RWPE2 (cell line): ENCODE measurements around the gene PHLDB3.
A peak's percentile ranks its signal among the peaks of the same experiment; 100 is the strongest.

Source experiments
- ATAC-seq: fragments of 200-7000 bp; cut with Tn5 transposase; 3 replicates; pipeline ENCODE4 v1.9.1; 2021; ENCODE audit warnings: low read depth
- DNase-seq: peaks from one replicate; pipeline ENCODE4 v3.0.0-alpha.2; 2020; ENCODE audit warnings: low spot score
- H3K27ac ChIP-seq: fragments of 450-650 bp; 2 replicates; pipeline ENCODE4 v1.5.1; 2017; ENCODE audit warnings: mild to moderate bottlenecking; ENCODE audit not compliant: poor library complexity, severe bottlenecking
- H3K27me3 ChIP-seq: fragments of 250-450 bp; sonication (Bioruptor Pico); 2 replicates; pipeline ENCODE4 v1.5.1; 2021; ENCODE audit warnings: mild to moderate bottlenecking, moderate library complexity; ENCODE audit not compliant: insufficient read depth, poor library complexity, severe bottlenecking
- H3K36me3 ChIP-seq: fragments of 250-450 bp; sonication (Bioruptor Pico); 2 replicates; pipeline ENCODE4 v1.5.1; 2020; ENCODE audit warnings: low read depth, mild to moderate bottlenecking, moderate library complexity
- H3K4me1 ChIP-seq: fragments of 250-450 bp; sonication (Bioruptor Pico); 2 replicates; pipeline ENCODE4 v1.5.1; 2021; ENCODE audit warnings: mild to moderate bottlenecking, moderate library complexity; ENCODE audit not compliant: insufficient read depth, poor library complexity, severe bottlenecking
- H3K4me3 ChIP-seq: fragments of 250-450 bp; sonication (Bioruptor Pico); 2 replicates; pipeline ENCODE4 v1.5.1; 2021; ENCODE audit warnings: mild to moderate bottlenecking, moderate library complexity; ENCODE audit not compliant: severe bottlenecking
- H3K9me3 ChIP-seq: fragments of 250-450 bp; sonication (Bioruptor Pico); 2 replicates; pipeline ENCODE4 v1.5.1; 2021; ENCODE audit warnings: mild to moderate bottlenecking, moderate library complexity; ENCODE audit not compliant: severe bottlenecking
- TF ChIP-seq, protein P1 (sequence below): fragments of 450-650 bp; IDR thresholded peaks from one replicate; pipeline ENCODE4 v1.5.1; 2017; ENCODE audit warnings: mild to moderate bottlenecking, moderate library complexity; ENCODE audit not compliant: poor library complexity, severe bottlenecking

PHLDB3 gene

DNA sequence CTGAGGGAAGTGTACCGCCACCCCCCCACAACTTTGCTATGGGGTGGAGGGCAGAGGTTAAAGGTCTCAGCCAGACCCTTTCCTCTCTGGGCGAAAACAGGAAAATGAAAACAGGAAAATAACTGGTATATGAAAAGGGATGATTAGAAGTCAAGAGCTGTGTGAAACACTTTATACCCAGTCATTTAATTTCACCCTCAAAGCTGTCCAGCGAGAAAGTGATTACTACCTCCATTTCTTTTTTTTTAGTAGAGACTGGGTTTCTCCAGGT, 575 bp upstream of the PHLDB3 start:
- H3K27me3 ChIP-seq, result no peaks in the 10 kb centered on the region
- H3K4me3 ChIP-seq, result no peak overlapping the region
- ATAC-seq (no peak), DNase-seq (no peak)
- TF ChIP-seq, protein P1, sequence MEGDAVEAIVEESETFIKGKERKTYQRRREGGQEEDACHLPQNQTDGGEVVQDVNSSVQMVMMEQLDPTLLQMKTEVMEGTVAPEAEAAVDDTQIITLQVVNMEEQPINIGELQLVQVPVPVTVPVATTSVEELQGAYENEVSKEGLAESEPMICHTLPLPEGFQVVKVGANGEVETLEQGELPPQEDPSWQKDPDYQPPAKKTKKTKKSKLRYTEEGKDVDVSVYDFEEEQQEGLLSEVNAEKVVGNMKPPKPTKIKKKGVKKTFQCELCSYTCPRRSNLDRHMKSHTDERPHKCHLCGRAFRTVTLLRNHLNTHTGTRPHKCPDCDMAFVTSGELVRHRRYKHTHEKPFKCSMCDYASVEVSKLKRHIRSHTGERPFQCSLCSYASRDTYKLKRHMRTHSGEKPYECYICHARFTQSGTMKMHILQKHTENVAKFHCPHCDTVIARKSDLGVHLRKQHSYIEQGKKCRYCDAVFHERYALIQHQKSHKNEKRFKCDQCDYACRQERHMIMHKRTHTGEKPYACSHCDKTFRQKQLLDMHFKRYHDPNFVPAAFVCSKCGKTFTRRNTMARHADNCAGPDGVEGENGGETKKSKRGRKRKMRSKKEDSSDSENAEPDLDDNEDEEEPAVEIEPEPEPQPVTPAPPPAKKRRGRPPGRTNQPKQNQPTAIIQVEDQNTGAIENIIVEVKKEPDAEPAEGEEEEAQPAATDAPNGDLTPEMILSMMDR, result no peak
- peak overlapping the region; percentile 32 for H3K27ac ChIP-seq
- peaks cover 28% of the 10 kb centered on the region for H3K36me3 ChIP-seq
- no peaks in the 10 kb centered on the region for H3K9me3 ChIP-seq
- H3K4me1 ChIP-seq, result no peaks in the 10 kb centered on the region

DNA sequence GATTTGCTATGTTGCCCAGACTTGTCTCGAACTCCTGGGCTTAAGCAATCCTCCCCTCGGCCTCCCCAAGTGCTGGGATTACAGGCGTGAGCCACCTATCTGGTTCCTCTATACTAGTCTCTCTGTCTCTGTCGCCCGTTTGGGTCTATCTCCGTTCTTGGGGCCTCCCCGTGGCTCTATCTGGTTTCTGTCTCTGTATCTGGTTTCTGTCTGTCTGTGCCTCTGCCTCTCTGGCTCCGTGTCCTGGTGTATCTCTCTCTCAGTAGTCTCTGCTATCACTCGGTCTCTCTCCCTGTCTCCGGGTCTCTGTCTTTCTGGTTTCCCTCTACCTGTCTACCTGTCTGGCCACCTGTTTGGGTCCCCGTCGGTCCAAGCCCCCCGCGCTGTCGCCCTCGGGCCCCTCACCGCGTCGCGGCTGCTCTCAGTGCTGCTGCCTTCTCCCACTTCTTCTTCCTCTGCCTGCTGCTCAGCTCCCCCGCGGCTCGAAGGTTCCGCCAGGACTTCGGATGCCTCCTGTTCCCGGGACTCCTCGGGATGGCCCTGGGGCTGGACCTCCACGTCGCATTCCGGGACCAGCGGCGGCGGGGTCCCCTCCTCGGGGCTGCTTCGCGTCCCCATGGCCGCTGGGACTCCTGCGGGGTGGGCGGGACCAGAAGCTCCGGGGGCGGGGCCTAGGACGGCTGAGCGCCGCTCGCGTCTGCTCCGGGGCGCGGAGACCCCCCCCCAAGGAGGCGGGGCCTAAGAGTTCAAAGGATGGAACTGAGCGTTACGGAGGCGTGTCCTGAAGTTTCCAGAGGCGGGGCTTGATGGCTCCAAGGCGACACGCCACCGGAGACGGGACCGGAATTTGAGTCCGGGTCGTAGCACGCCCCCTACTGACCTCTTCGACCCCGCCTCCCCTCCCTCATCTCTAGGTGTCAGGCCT, 783 bp downstream of the PHLDB3 start:
- peak; percentile 92 for DNase-seq
- Histone ChIP-seq H3K4me1 (no peaks in the 10 kb centered on the region), H3K27me3 (no peaks in the 10 kb centered on the region), H3K27ac (peak overlapping the region; percentile 32), H3K36me3 (peaks cover 17% of the 10 kb centered on the region), H3K9me3 (no peaks in the 10 kb centered on the region), H3K4me3 (peak overlapping the region; percentile 65)
- TF ChIP-seq, protein P1, result peak; percentile 25
- ATAC-seq, result peak; percentile 86

DNA sequence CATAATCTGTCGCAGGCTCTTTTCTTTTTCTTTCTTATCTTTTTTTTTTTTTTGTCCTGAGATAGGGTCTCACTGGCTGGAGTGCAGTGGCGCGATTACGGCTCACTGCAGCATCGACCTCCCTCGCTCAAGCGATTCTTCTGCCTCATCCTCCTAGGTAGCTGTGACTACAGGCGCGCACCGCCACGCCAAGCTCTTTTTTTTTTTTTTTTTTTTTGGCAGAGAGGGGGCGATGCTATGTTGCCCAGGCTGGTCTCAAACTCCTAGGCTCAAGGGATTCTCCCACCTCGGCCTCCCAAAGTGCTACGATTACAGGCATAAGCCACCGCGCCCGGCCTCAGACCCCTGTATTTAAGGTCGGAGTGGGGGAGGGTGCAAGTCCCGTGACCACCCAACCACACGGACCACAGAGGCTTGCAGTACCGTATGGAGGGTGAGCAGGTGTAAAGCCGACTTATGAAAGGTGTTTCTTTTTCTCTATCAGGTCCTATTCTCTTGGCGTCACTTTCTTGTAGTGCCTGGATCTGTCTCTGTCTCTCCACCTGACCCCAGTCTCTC, 2.0 kb downstream of the PHLDB3 start:
- Histone ChIP-seq H3K27me3 (no peaks in the 10 kb centered on the region), H3K4me1 (no peaks in the 10 kb centered on the region), H3K4me3 (no peak overlapping the region), H3K27ac (no peak overlapping the region), H3K9me3 (no peaks in the 10 kb centered on the region), H3K36me3 (peaks cover 9% of the 10 kb centered on the region)
- no peak for DNase-seq
- ATAC-seq, result no peak
- TF ChIP-seq, protein P1, result no peak

DNA sequence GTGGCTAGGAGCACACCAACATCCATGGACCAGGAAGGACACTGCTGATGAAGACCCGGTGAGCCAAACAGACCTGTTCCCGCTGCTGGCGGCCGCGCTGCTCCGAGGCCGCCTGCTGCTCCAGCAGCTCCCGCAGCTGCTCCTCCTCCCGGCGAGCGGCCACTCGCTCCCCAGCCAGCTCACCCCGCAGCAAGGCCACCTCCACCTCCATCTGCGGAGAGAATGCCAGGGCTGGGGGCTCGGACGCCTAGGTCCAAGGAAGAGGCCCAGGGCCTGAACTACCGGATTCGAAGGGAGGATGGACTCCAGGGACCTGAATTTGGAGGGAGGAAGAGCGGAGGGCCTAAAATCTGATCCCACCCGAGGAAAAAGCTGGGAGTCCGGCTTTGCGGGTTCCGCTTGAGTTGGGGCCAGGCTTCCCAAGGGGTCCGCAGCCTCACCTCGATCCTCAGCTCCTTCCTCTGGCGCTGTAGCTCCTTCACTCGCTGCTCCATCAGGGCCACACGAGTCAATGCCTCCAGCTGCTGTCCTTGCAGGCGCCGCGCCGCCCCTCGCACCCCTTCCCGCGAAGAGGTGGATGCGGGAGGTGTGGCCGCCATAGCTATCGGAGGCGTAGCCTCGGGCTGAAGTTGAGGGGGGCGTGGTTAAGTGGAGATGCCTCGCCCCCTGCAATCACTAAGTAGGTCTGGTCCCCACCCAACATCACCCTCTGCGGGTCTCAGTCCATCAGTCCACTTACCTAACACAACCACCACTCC, 2.7 kb downstream of the PHLDB3 start:
- ATAC-seq, result no peak
- no peaks in the 10 kb centered on the region for H3K4me1 ChIP-seq
- H3K27me3 ChIP-seq, result no peaks in the 10 kb centered on the region
- H3K4me3 ChIP-seq, result no peak overlapping the region
- H3K9me3 ChIP-seq, result no peaks in the 10 kb centered on the region
- no peak overlapping the region for H3K27ac ChIP-seq
- DNase-seq, result no peak
- H3K36me3 ChIP-seq, result peaks cover 9% of the 10 kb centered on the region
- TF ChIP-seq, protein P1, result no peak
